Dendritic cell treated with granulocyte-macrophage colony-stimulating factor and Interleukin-4, amounts not matched to agents 40 ng/mL and 50 ng/mL, for 4 days (primary cell): ENCODE data around the gene CCDC102A.
A peak's percentile ranks its signal among the peaks of the same experiment; 100 is the strongest.

Source experiments
- H3K27ac Mint-ChIP-seq: one replicate; pipeline ENCODE4 v1.8.0; 2022; ENCODE audit warnings: mild to moderate bottlenecking, mixed read lengths
- H3K27me3 Mint-ChIP-seq: one replicate; pipeline ENCODE4 v1.8.0; 2022; ENCODE audit warnings: mild to moderate bottlenecking, mixed read lengths
- H3K36me3 Mint-ChIP-seq: one replicate; pipeline ENCODE4 v1.8.0; 2022; ENCODE audit warnings: low read depth, mixed read lengths
- H3K4me1 Mint-ChIP-seq: one replicate; pipeline ENCODE4 v1.8.0; 2022; ENCODE audit warnings: low read depth, mixed read lengths
- H3K4me3 Mint-ChIP-seq: one replicate; pipeline ENCODE4 v1.8.0; 2022; ENCODE audit warnings: mild to moderate bottlenecking, moderate library complexity, mixed read lengths
- H3K9me3 Mint-ChIP-seq: one replicate; pipeline ENCODE4 v1.8.0; 2022; ENCODE audit warnings: mixed read lengths
- intact Hi-C: fragments of 100-400 bp; cut with micrococcal nuclease; formaldehyde crosslinking; loops from one replicate; pipeline ENCODE4 v1.15.0; 2022

CCDC102A gene

DNA sequence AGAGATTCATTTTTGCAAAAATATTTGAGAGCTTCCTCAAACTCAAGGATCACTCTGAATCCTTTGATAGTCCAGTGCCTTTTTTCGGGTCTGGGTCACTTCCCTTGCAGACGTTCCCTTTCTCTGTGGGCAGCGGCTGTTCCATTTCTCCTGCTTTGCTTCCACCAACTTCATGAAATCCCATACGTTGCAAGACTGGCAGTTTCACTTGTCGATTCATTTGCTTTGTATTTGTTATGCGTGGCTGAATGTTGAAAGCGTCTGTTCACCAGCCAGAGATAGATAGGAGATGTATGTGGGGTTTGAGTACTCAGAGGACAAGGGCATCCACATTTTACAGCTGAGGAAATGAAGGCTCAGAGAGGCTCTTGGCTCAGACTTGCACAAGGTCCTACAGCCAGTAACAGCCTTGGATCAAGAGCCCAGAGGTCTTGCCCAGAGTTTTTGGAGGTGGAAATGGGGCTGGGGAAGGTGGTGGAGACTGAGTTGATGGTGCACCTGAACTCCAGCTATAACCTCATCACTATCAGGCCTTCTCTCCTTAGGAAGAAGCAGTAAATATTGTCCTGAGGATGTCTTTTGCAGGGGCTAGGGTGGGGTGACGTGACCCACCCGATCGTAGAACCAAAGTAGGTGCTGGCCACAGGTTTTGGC, 1.3 kb upstream of the CCDC102A start:
- Mint-ChIP-seq H3K4me1 (peaks cover 72% of the 10 kb centered on the region), H3K36me3 (no peaks in the 10 kb centered on the region), H3K27ac (peak overlapping the region; percentile 63), H3K27me3 (peaks cover 85% of the 10 kb centered on the region), H3K4me3 (peak overlapping the region; percentile 13), H3K9me3 (no peaks in the 10 kb centered on the region)
- intact Hi-C loops: no loop called here

DNA sequence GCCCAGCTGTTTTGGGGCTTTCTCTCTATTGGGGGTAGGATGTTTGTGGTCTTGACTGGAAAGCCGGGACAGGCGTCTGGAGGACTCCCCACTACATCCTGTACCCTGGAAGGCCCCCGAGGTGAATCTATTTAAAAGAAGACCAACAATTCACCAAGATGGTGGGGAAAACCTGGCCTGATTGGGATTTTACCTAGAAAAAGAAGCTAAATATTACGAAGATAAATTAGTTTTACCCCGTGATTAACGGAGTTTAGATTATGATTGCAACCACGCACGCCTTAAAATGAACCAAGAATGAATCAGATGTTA, 779 bp upstream of the CCDC102A start:
- peak overlapping the region; percentile 63 for H3K27ac Mint-ChIP-seq
- peaks cover 66% of the 10 kb centered on the region for H3K4me1 Mint-ChIP-seq

GRCh38 chr16:57535680-57536305, 578 bp downstream of the CCDC102A start:
- intact Hi-C loops: no loop called here
- H3K36me3 Mint-ChIP-seq: no peaks in the 10 kb centered on the region

More for the DNA sequence above, 779 bp upstream of the CCDC102A start:
- peak overlapping the region; percentile 18 for H3K4me3 Mint-ChIP-seq
- intact Hi-C loops: no loop called here
- no peaks in the 10 kb centered on the region for H3K36me3 Mint-ChIP-seq
- H3K9me3 Mint-ChIP-seq: no peaks in the 10 kb centered on the region
- peaks cover 85% of the 10 kb centered on the region for H3K27me3 Mint-ChIP-seq

DNA sequence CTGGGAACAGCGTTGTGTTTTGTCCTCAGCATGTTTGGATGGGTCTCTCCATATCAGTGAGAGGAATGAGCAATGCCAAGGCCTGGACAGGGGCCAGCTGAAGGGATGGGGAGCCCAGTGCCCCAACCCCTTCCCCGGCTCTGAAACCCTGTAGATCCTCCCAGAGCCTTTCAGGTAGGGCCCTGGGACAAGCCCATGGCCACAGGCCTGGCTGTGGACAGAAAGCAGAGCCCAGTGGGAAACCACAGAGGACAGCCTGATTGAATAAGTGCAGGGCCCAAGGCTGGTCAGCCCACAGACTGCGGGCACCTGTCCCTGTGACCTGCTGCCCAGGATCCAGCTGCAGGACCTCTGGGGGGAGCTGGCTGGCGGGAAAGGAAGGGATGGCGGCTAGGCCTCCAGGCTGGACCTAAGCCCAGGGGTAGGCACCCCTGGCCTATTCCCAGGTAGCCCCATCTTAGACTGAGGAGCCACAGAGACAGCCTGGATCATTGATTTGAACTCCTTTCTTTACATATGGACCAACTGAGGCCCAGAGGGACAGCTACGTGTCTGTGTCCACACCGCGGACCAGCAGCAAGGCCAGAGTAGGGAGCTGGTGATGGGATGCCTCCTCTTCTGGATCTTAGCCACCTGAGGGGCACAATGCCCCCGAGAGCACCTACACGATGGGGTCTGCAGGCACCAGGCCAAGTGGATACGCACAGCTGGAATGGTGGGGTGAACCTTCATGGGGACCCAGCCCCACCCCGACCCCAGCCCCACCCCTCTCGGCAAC, 1.3 kb downstream of the CCDC102A start:
- H3K27me3 Mint-ChIP-seq: peaks cover 85% of the 10 kb centered on the region
- H3K4me3 Mint-ChIP-seq: no peak overlapping the region
- H3K9me3 Mint-ChIP-seq: no peaks in the 10 kb centered on the region
- H3K36me3 Mint-ChIP-seq: no peaks in the 10 kb centered on the region
- intact Hi-C loops: no loop called here
- H3K4me1 Mint-ChIP-seq: peaks cover 64% of the 10 kb centered on the region
- no peak overlapping the region for H3K27ac Mint-ChIP-seq

More at GRCh38 chr16:57535680-57536305, 578 bp downstream of the CCDC102A start:
- Mint-ChIP-seq H3K4me1 (peaks cover 64% of the 10 kb centered on the region), H3K27ac (no peak overlapping the region), H3K27me3 (peaks cover 85% of the 10 kb centered on the region), H3K4me3 (peak overlapping the region; percentile 61), H3K9me3 (no peaks in the 10 kb centered on the region)

- Mint-ChIP-seq H3K27ac (no peak overlapping the region), H3K4me1 (peaks cover 68% of the 10 kb centered on the region), H3K36me3 (no peaks in the 10 kb centered on the region), H3K4me3 (no peak overlapping the region), H3K9me3 (no peaks in the 10 kb centered on the region), H3K27me3 (peaks cover 87% of the 10 kb centered on the region)
- intact Hi-C loops: no loop called here
These were observed 2.0 kb downstream of the CCDC102A start for GRCh38 chr16:57534337-57534880.

DNA sequence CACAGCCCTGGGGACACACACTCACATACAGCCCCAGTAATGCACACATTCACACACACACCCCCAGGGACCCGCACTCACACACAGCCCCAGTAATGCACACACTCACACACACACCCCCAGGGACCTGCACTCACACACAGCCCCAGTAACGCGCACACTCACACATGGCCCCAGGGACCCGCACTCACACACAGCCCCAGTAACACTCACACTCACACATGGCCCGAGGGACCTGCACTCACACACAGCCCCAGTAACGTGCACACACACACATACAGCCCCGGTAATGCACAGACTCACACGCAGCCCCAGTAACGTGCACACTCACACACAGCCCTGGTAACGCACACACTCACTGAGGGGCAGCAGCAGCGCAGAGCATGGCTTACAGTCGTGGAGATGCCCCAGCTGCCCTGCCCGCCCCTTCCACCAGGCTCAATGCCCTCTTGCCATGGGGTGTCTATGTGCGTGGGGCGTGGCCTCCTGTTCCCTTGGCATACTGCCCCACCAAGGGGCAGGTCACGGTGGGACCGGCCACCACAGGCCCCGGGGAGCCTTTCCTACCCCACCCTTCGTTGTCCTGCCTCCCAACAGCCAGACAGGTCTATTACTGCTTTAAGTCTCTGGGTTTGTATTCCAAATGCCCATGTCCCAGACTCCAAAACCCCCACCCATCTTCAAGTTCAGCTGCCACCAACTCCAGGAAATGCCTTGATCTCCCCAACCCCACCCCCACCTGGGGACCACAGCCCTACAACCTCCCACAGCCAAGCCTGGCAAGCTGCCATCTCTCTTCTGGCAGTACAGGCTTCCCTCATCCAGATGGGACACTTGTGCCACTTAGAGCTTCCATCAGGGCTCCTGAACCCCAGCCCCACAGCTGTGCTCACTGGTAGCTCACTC, 2.7 kb downstream of the CCDC102A start:
- H3K4me3 Mint-ChIP-seq: no peak overlapping the region
- peaks cover 84% of the 10 kb centered on the region for H3K27me3 Mint-ChIP-seq
- no peak overlapping the region for H3K27ac Mint-ChIP-seq
- intact Hi-C loops: no loop called here
- peaks cover 63% of the 10 kb centered on the region for H3K4me1 Mint-ChIP-seq
- no peaks in the 10 kb centered on the region for H3K9me3 Mint-ChIP-seq
- no peaks in the 10 kb centered on the region for H3K36me3 Mint-ChIP-seq

GRCh38 chr16:57532266-57532625, 4.1 kb downstream of the CCDC102A start:
- Mint-ChIP-seq H3K36me3 (no peaks in the 10 kb centered on the region), H3K27ac (no peak overlapping the region), H3K27me3 (peaks cover 83% of the 10 kb centered on the region), H3K9me3 (no peaks in the 10 kb centered on the region), H3K4me1 (peaks cover 49% of the 10 kb centered on the region), H3K4me3 (no peak overlapping the region)
- intact Hi-C loops: no loop called here

DNA sequence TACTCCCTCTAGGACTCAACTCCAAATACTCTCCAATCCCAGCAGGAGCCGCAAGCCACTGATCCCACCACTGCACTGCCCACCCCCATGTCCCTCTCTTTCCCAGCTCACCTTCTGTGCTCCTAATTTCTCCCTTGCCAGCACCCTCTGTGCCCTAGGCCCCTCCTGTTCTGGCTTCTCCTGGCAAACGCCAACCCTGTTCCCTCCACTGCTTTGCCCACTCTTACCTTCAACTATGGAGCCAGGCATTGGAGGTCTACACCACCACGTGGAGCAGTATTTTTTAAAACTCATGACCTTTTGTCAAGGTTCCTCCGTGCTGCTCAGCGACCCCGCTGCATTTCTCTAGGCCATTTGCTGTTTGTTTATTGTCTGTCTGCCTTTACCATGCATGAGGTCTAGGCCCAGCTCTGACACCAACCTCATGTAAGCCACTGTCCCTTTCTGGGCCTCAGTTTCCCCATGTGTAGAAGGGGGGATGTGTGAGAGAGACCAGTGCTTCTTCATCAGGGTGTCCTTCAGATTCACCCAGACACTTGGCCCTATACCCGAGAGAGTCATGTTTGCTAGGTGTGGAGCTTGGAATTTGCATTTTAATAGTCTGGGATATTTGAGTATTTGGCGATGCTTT, 4.6 kb downstream of the CCDC102A start:
- no peaks in the 10 kb centered on the region for H3K36me3 Mint-ChIP-seq
- peaks cover 47% of the 10 kb centered on the region for H3K4me1 Mint-ChIP-seq
- H3K9me3 Mint-ChIP-seq: no peaks in the 10 kb centered on the region
- H3K27me3 Mint-ChIP-seq: peaks cover 82% of the 10 kb centered on the region
- intact Hi-C loops: no loop called here
- no peak overlapping the region for H3K27ac Mint-ChIP-seq
- H3K4me3 Mint-ChIP-seq: no peak overlapping the region

- no peak overlapping the region for H3K4me3 Mint-ChIP-seq
- peaks cover 87% of the 10 kb centered on the region for H3K27me3 Mint-ChIP-seq
- H3K27ac Mint-ChIP-seq: peak overlapping the region; percentile 25
- no peaks in the 10 kb centered on the region for H3K9me3 Mint-ChIP-seq
- H3K4me1 Mint-ChIP-seq: peaks cover 50% of the 10 kb centered on the region
- intact Hi-C loops: no loop called here
- H3K36me3 Mint-ChIP-seq: no peaks in the 10 kb centered on the region
These were observed 5.2 kb downstream of the CCDC102A start for GRCh38 chr16:57531253-57531575.

GRCh38 chr16:57530522-57531252, 5.7 kb downstream of the CCDC102A start:
- intact Hi-C loops: no loop called here
- no peaks in the 10 kb centered on the region for H3K9me3 Mint-ChIP-seq
- H3K27me3 Mint-ChIP-seq: peaks cover 90% of the 10 kb centered on the region
- H3K36me3 Mint-ChIP-seq: no peaks in the 10 kb centered on the region
- H3K27ac Mint-ChIP-seq: peak overlapping the region; percentile 25
- peaks cover 54% of the 10 kb centered on the region for H3K4me1 Mint-ChIP-seq
- H3K4me3 Mint-ChIP-seq: no peak overlapping the region

DNA sequence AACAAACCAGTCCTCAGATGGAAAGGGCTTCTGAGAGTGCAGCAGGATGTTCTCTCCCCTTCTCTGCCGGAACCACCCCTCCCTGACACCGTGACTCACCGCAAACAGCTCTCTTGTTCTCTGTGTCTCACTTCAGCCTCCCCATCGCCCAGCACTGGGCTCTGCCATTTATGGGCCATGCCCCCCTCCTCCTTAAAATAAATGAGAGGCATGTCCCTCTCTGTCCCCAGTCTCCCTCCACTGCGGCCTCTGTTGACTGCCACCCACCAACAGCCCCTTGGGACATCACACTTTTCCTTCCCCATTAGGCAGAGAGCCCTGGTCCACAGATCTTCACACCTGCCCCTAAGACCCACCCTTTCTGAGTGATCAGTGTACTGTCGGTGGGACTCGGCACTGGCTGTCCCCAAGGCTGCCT, 6.3 kb downstream of the CCDC102A start:
- intact Hi-C loops: no loop called here
- H3K4me1 Mint-ChIP-seq: peaks cover 60% of the 10 kb centered on the region
- no peaks in the 10 kb centered on the region for H3K9me3 Mint-ChIP-seq
- peaks cover 90% of the 10 kb centered on the region for H3K27me3 Mint-ChIP-seq
- peak overlapping the region; percentile 25 for H3K27ac Mint-ChIP-seq
- H3K4me3 Mint-ChIP-seq: no peak overlapping the region
- no peaks in the 10 kb centered on the region for H3K36me3 Mint-ChIP-seq

GRCh38 chr16:57529391-57530103, 6.8 kb downstream of the CCDC102A start:
- H3K4me3 Mint-ChIP-seq: no peak overlapping the region
- H3K9me3 Mint-ChIP-seq: no peaks in the 10 kb centered on the region
- H3K36me3 Mint-ChIP-seq: no peaks in the 10 kb centered on the region
- no peak overlapping the region for H3K27ac Mint-ChIP-seq
- intact Hi-C loops: no loop called here
- H3K4me1 Mint-ChIP-seq: peaks cover 65% of the 10 kb centered on the region
- H3K27me3 Mint-ChIP-seq: peaks cover 89% of the 10 kb centered on the region
